Activated CD4-positive, alpha-beta T cell treated with anti-CD3 and anti-CD28 coated beads for 1 hour (primary cell): Measurements from ENCODE around the gene APOBEC3F.
"Not testable (repeated sequence)": the region's sequence is repeated elsewhere in the genome, so short reads cannot be mapped to it uniquely, and the experiment has no call there.

Experiments used
- DNase-seq: peaks from one replicate; pipeline ENCODE4 v3.0.0-alpha.2; 2020

Gene APOBEC3F

DNA sequence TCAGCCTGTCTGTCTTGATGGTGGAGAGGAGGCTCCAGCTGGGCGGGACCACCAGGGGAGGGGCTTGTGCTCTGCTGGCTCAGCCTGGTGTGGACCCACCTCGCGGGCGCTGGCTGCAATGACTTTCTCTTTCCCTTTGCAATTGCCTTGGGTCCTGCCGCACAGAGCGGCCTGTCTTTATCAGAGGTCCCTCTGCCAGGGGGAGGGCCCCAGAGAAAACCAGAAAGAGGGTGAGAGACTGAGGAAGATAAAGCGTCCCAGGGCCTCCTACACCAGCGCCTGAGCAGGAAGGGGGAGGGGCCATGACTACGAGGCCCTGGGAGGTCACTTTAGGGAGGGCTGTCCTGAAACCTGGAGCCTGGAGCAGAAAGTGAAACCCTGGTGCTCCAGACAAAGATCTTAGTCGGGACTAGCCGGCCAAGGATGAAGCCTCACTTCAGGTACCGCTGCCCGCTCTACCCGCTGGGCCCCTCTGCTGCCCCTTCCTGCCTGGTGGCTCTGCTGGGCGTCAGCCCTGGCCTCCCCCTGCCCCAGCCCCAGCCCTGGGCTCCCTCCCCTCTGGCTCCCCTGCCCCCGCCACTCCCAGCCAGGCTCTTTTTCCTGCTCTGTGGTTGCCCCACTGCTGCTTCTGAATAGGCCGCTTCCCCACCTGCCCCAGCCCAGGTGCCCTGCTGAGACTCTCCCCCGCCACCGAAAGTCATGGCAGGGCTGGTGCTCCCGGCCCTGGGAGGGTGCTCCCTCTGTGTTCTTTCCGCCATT lies at the start of gene APOBEC3F:
TSS of gene APOBEC3F (plus strand) at position 327 of the 759 bp plus-strand sequence. CDS start at position 424, 97 bp downstream.
- DNase-seq = peak; percentile 47

- DNase-seq = not testable (repeated sequence)
These were observed 47.7 kb upstream of the APOBEC3F start for GRCh38 chr22:38992871-38993371.

- DNase-seq = no peak
These were observed 44.6 kb upstream of the APOBEC3F start for GRCh38 chr22:38996105-38996504.

DNA sequence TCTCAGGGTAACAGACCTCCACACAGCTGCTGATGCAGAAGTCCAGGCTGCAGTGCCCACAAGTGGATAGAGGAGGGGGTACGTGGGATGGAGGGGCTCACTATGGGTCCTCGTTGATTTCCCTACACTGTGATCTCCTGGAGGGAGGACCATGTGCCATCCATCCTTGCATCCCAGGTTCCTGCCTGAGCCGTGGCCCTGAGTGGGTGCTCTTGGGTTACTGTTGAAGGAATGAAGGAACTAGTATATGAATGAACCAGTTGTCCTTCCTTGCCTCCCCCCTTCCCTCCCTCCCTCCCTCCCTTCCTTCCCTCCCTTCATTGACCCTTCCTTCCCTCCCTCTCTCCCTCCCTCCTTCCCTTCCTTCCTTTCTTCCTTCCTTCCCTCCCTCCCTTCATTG lies 43.1 kb upstream of the APOBEC3F start:
- DNase-seq = no peak

DNA sequence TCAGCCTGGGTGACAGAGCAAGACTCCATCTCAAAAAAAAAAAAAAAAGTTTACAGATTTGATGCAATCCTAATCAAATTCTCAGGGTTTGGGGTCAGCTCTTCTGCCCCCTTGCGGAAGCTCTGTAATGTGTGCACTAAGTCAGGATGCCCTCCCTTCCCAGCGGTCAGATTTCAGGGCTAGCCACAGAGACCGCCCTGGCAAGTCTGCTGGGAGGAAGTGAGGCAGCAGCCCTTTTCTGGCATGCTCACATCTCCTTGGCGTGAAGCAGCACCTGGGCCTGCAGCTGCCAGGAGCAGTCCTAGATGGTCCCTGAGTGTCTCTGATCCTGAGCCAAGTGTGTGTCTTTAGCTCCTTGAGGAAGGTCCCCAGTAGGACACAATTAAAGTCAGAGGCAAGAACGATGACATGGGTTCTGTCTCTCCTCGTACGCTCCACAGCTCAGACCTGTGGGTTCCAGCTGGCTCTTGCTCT lies 37.5 kb upstream of the APOBEC3F start:
- DNase-seq = peak; percentile 54

GRCh38 chr22:39007177-39007576 lies 33.5 kb upstream of the APOBEC3F start:
- no peak for DNase-seq

GRCh38 chr22:39008271-39008850 lies 32.3 kb upstream of the APOBEC3F start:
- not testable (repeated sequence) for DNase-seq

- no peak for DNase-seq
These were observed 29.7 kb upstream of the APOBEC3F start for GRCh38 chr22:39010946-39011345.

GRCh38 chr22:39012533-39013511 lies 27.8 kb upstream of the APOBEC3F start:
- no peak for DNase-seq

GRCh38 chr22:39013561-39013941 lies 27.1 kb upstream of the APOBEC3F start:
- not testable (repeated sequence) for DNase-seq

GRCh38 chr22:39013942-39014722 lies 26.5 kb upstream of the APOBEC3F start, which contains the start of gene APOBEC3C:
Gene APOBEC3C, plus strand, starts transcription at chr22:39014257. Its CDS starts 106 bp downstream, at chr22:39014363.
- DNase-seq = peak; percentile 52

GRCh38 chr22:39014723-39015121 lies 25.9 kb upstream of the APOBEC3F start:
- not testable (repeated sequence) for DNase-seq

DNA sequence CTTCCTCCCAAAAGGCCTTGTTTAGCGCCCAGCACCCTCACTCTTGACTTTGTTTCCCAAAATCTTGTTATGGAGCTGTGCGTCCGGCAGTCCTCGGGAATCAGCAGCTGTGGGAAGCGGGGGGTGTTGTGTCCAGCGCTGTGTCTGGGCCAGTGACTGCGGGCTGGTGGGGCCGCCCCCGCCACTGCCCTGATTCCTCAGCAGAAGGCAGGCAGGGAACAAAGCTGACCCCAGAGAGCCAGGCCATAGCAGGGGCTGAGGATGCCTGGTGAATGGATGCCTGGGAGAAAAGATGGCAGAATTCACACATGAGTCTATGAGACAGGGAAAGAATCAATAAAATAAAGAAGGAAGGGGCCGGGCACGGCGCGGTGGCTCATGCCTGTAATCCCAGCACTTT lies 24.1 kb upstream of the APOBEC3F start:
- DNase-seq = no peak

DNA sequence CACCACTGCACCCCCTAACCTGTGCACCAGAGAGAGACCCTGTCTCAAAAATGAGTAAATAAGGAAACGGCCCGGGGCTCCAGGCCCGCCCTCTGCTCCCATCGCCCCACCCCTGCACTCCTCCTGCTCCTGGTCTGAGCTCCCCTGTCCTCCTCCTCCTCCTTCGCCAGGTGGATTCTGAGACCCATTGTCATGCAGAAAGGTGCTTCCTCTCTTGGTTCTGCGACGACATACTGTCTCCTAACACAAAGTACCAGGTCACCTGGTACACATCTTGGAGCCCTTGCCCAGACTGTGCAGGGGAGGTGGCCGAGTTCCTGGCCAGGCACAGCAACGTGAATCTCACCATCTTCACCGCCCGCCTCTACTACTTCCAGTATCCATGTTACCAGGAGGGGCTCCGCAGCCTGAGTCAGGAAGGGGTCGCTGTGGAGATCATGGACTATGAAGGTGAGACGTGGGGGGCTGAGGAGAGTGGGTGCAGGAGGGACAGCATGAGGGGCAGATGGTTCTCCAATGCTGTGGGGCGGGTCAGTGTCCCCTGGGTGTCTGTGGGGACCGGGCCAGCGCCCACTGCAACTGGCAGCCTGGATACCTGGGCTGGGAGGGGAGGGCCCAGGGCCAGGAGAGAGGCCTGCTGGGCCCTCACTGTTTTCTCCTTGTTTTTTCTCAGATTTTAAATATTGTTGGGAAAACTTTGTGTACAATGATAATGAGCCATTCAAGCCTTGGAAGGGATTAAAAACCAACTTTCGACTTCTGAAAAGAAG lies 22.9 kb upstream of the APOBEC3F start:
- DNase-seq = no peak

- DNase-seq = not testable (repeated sequence)
These were observed 20.5 kb upstream of the APOBEC3F start for GRCh38 chr22:39020021-39020651.

GRCh38 chr22:39021552-39022250 lies 19.0 kb upstream of the APOBEC3F start:
- DNase-seq = no peak

DNA sequence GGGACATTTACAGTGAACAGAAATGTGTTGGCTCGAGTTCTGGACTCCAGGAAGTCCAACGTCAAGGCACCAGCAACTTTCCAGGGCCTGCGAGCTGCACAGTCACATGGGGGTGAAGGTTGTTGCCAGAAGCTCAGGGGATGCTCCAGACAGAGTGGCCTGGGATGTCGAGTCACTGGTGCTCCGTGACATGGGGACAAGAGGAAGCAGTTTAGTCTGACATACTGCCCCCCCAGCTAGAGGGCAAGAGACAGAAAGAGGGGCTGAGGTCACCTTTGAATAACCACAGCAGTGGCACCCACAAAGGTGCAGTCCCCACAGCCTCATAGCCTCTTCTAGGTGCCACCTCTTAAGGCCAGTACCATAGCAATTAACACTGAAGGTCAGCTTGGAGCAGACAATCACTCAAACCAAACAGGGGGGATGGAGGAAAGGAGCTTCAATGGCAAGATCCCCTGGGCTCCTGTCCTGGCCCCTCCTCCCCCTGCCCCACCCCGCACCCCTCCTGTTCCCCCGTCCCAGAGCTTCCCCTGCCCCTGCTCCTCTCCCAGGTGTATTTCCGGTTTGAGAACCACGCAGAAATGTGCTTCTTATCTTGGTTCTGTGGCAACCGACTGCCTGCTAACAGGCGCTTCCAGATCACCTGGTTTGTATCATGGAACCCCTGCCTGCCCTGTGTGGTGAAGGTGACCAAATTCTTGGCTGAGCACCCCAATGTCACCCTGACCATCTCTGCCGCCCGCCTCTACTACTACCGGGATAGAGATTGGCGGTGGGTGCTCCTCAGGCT lies 15.9 kb upstream of the APOBEC3F start:
- no peak for DNase-seq

- no peak for DNase-seq
These were observed 14.0 kb upstream of the APOBEC3F start for GRCh38 chr22:39026509-39027150.

DNA sequence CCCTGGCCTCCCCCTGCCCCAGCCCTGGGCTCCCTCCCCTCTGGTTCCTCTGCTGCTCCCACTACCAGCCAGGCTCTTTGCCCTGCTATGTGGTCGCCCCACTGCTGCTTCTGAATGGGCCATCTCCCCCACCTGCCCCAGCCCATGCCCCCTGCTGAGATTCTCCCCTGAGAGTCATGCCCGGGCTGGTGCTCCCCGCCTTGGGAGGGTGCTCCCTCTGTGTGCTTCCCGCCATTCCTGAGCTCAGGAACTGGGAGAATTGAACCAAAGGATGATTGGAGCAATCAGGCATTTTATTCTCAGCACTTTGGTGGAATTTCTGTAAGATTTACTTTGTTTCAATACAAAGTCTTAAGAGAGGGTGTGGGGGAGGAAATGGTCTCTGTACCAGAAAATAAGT lies 12.9 kb upstream of the APOBEC3F start:
- no peak for DNase-seq
